HG03039 (cell line): ENCODE results near the gene TXLNG.
"Not testable (repeated sequence)": the region's sequence is repeated elsewhere in the genome, so short reads cannot be mapped to it uniquely, and the experiment has no call there.

Experiments
- ATAC-seq: cut with Tn5 transposase; IDR thresholded peaks from one replicate; pipeline ENCODE4 v1.9.1; 2021; ENCODE audit warnings: mild to moderate bottlenecking, moderate library complexity; ENCODE audit not compliant: unreplicated experiment

The TXLNG gene

DNA sequence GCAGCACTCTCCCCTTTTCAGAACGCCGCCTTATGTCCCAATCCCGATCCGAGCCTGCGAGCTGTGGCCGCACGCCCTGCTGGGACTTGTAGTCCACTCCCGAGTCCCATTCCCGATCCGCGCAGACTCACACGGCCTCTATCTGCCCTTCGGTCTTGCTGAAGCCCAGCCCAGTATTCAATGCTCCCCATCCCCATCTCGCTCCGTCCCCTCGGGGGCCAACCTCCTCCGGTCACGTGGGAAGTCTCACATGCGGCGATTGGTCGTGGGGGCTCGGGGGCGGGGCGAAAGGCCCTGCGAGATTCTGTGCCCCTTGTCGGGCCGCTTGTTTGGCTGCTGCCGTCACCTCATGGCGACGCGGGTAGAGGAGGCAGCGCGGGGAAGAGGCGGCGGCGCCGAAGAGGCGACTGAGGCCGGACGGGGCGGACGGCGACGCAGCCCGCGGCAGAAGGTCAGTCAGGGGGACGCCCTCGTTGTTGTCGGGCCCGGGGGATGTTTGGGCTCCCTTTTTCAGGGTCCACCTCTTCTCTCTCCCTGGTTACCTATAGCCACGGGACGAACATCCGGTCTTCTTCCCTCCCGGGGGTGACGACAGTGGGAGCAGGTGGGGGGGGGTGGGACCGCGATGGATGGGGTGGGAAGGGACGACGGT lies at the start of gene TXLNG:
TSS of gene TXLNG (plus strand) at position 328 of the 652 bp plus-strand sequence. CDS start at position 350, 22 bp downstream.
- ATAC-seq: peak; percentile 99

GRCh38 chrX:16737024-16737423 lies 49.2 kb upstream of the TXLNG start:
- no peak for ATAC-seq

DNA sequence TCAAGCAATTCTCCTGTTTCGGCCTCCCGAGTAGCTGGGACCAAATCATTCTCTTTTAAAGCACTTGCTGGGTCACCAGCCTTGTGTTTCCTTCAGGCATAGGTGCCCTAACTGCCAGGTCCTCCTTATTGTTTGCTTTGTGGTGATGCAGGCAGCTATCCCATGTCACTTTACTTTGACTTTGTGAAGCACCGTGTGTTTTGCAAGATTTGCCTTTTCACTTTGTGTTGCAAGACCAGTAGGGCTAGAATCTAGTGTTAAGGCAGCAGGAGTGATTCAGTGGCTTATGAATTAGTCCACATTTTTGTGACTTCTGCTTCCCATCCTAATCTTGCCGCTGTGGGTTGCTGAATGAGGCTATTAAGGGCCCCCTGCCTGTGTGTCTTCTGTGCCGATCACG lies 46.7 kb upstream of the TXLNG start:
- ATAC-seq: no peak

DNA sequence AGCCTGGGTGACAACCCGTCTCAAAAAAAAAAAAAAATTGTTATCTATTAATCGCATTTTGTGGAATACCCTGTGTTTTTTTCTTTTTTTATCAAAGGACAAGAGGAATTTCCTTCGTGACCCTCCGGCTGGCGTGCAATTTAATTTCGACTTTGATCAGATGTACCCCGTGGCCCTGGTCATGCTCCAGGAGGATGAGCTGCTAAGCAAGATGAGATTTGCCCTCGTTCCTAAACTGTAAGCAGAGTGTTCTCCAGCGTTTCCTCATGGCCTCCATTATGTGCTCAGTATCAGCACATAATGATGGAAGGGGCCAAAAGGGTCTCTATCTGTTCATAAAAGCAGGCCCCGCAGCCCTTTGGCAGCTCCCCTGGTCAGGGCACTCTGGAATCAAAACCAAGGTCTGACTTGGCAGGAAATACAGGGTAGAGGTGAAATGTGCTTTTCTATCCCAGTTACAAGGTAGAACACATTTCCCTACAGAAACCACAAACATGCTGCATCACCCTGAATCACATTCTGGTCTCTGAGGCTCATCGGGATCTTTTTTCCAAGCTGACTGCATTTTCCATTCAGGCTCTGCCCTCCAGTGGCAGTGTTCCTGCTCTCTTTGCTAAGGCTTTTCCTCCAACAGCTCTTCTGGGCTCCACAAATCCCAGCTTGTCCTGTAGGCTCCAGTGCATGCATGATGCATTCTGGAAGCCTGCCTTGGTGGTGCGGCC lies 42.5 kb upstream of the TXLNG start:
- no peak for ATAC-seq

- no peak for ATAC-seq
Observed at GRCh38 chrX:16745102-16745501, 41.2 kb upstream of the TXLNG start.

DNA sequence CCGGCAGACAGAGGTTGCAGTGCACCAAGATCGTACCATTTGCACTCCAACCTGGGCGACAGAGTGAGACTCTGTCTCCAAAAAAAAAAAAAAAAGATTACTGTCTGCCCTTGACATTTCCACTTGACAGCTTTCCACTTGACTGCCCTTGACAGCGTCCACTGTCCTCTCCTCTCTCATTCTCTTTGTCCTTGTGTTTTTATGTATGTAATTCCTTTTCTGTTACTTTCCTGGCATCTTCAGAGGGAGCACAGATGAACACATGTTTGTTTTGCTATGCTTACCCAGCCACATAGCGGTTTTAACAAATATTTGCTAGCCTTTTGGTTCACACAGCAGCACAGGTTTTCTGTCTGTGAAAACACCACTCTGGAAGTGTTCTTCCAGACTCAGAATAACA lies 40.6 kb upstream of the TXLNG start:
- no peak for ATAC-seq

- ATAC-seq: no peak
Observed at GRCh38 chrX:16748425-16748824, 37.8 kb upstream of the TXLNG start.

- ATAC-seq: no peak
Observed at GRCh38 chrX:16750136-16750535, 36.1 kb upstream of the TXLNG start.

DNA sequence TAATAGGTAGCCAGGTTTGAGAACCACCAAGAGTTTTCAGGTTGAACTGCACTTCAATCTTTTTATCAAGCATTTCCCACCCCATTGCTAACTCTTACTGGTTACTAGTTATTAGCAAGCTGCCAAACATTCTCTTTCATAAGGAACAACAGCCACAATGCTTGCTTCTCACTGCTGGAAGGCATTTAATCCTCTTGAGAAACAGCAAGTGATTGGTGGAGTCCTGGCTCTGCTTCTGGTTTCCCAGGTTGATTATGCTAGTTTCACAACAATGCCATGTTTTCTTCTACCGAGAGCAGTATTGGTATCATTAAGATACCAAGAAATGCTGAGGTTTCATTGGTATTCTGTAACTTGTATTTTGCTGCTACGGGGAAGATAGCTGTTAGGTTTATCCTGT lies 32.2 kb upstream of the TXLNG start:
- no peak for ATAC-seq

DNA sequence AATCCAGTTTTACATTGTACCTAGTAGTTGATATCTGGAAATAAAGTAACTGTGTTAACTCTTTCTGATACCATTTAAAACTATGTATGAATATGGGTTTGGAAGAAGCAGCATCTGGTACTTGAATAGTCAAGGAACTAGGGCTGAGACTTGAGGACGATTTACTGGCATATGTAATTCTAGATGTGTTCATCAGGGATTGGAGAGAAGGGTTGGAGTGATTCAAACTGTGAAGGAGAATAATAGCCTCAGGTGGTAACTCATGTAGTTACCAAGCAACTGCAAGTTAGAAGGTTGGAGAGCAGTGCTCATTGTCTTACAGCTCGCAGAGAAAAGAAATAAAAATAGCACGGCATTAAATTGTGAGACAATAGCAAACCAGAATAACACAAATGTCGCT lies 29.5 kb upstream of the TXLNG start:
- no peak for ATAC-seq

GRCh38 chrX:16761500-16761899 lies 24.8 kb upstream of the TXLNG start:
- not testable (repeated sequence) for ATAC-seq

DNA sequence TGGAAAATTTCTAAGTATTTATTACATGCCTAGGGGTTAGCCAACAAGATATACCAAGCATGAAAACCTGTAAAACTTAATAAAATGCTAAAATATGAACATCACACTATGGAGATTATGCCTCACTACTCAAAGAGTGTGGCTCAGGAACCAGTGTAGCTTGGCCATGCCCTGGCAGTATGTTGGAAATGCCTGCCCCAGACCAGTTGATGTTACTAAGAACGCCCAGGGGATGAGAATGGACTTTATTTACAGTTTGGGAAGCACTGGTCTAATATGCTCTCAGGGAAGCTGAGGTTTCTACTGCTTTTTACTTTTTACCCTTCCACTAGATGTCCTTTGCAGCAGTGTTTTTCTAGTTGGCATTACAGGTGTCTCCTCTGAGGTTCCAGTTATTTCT lies 23.7 kb upstream of the TXLNG start:
- no peak for ATAC-seq

DNA sequence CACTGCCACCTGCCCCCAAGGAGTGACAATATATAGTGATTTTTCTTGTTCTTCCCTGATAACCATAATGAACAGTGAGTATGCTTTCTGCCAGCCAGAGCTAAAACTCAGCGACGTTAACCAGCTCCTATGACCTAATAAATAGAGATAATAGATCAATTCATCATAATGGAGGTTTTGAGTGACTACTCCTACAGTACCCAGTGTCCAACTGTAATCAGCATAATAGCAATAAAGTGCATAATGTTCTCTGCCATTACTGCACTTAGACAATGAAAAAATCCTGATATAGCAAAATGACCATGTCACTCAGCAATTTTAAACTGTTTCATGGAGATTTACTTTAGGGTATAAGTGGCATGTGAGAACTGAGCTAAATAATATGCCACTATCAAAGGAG lies 20.7 kb upstream of the TXLNG start:
- ATAC-seq: no peak

DNA sequence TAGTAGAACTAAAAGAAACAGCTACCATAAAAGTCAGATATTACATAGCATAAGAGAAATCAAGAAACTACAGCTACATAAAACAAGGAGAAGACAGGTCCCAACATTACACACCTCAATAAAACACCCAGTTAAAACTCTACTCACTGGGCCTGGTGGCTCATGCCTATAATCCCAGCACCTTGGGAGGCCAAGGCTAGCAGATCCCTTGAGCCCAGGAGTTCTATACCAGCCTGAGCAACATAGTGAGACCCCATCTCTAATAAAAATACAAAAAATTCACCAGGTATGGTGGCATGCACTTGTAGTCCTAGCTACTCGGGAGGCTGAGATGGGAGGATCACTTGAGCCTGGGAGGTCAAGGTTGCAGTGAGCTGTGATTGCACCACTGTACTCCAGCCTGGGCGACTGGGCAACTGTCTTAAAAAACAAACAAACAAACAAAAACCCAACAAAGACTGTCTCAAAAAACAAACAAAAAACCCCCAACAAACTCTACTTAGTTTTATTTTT lies 15.2 kb upstream of the TXLNG start:
- ATAC-seq: no peak

GRCh38 chrX:16771483-16772398 lies 14.5 kb upstream of the TXLNG start:
- no peak for ATAC-seq

GRCh38 chrX:16772460-16772859 lies 13.8 kb upstream of the TXLNG start:
- ATAC-seq: no peak

GRCh38 chrX:16774746-16775145 lies 11.5 kb upstream of the TXLNG start:
- ATAC-seq: no peak

GRCh38 chrX:16778545-16778944 lies 7.7 kb upstream of the TXLNG start:
- no peak for ATAC-seq

GRCh38 chrX:16778993-16779392 lies 7.3 kb upstream of the TXLNG start:
- ATAC-seq: no peak

DNA sequence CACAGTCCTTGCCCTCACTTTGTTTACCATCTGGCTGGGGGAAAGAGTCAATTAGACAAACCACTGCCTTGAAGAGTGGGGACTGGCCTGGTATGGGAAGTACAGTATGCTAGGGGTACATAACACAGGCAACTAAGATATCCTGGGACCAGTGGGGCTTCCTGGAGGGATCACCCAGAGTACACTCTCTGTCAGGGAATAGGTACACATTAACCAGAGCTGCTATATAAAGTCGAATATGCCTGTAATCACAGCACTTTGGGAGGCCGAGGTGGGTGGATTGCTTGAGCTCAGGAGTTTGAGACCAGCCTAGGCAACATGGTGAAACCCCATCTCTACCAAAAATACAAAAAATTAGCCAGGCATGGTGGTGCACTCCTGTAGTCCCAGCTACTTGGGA lies 6.5 kb upstream of the TXLNG start:
- ATAC-seq: not testable (repeated sequence)

DNA sequence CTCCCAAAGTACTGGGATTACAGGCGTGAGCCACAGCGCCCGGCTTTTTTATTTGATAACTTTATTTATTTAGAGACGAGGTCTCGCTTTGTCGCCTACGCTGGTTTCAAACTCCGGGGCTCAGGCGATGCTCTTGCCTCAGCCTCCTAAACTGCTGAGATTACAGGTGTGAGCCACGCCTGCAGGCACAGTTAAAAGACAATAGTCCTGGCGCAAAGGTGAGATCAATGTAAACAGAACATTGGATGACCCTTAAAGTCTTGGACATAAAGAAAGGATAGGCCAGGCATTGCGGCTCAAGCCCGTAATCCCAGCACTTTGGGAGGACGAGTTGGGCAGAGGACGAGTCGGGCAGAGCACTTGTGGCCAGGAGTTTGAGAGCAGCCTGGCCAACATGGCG lies 2.8 kb upstream of the TXLNG start:
- no peak for ATAC-seq
